HG02840 (cell line): Measurements from ENCODE around the gene CYTH2.

ENCODE experiments used
- ATAC-seq: cut with Tn5 transposase; IDR thresholded peaks from one replicate; pipeline ENCODE4 v1.9.1; 2021; ENCODE audit warnings: mild to moderate bottlenecking, moderate library complexity, moderate number of reproducible peaks; ENCODE audit not compliant: unreplicated experiment, low FRiP score

The CYTH2 gene

GRCh38 chr19:48452289-48453190, 16.6 kb upstream of the CYTH2 start:
- ATAC-seq: no peak

GRCh38 chr19:48454150-48454730, 14.9 kb upstream of the CYTH2 start:
- ATAC-seq: no peak

GRCh38 chr19:48455171-48455907, 13.8 kb upstream of the CYTH2 start, which contains the start of gene KCNJ14:
Gene KCNJ14, plus strand, starts transcription at chr19:48455574. Its CDS starts 6,151 bp downstream, at chr19:48461725.
- ATAC-seq: no peak

GRCh38 chr19:48455908-48456562, 13.1 kb upstream of the CYTH2 start:
- ATAC-seq: no peak

- no peak for ATAC-seq
These were observed 12.3 kb upstream of the CYTH2 start for GRCh38 chr19:48456864-48457263.

GRCh38 chr19:48458016-48458415, 11.2 kb upstream of the CYTH2 start:
- ATAC-seq: no peak

GRCh38 chr19:48461651-48461981, 7.6 kb upstream of the CYTH2 start:
- ATAC-seq: no peak

- no peak for ATAC-seq
These were observed 7.0 kb upstream of the CYTH2 start for GRCh38 chr19:48461982-48462655.

- ATAC-seq: no peak
These were observed 4.0 kb upstream of the CYTH2 start for GRCh38 chr19:48465215-48465614.

GRCh38 chr19:48466561-48467325, 2.4 kb upstream of the CYTH2 start:
- ATAC-seq: no peak

- peak; percentile 96 for ATAC-seq
These were observed 339 bp upstream of the CYTH2 start for GRCh38 chr19:48468772-48469288.

GRCh38 chr19:48469934-48470680, 938 bp downstream of the CYTH2 start:
- no peak for ATAC-seq

- ATAC-seq: no peak
These were observed 1.7 kb downstream of the CYTH2 start for GRCh38 chr19:48470856-48471255.

- ATAC-seq: no peak
These were observed 2.7 kb downstream of the CYTH2 start for GRCh38 chr19:48471836-48472235.

- ATAC-seq: no peak
These were observed 4.2 kb downstream of the CYTH2 start for GRCh38 chr19:48473161-48473966.

GRCh38 chr19:48474084-48474592, 5.0 kb downstream of the CYTH2 start:
- ATAC-seq: no peak

GRCh38 chr19:48475369-48476068, 6.3 kb downstream of the CYTH2 start:
- ATAC-seq: no peak
